Left lobe of liver (tissue), 2 donors: Measurements from ENCODE around the gene RIMS4. TPM values are rescaled to one million over a fixed set of nuclear protein-coding genes. Genes with fewer than 3 reads are reported as not detected.
"Not testable (repeated sequence)": the region's sequence is repeated elsewhere in the genome, so short reads cannot be mapped to it uniquely, and the experiment has no call there.

Source experiments
- ATAC-seq: fragments of 200-7000 bp; cut with Tn5 transposase; one replicate; pipeline ENCODE4 v1.9.1; 2020; ENCODE audit warnings: mild to moderate bottlenecking, moderate library complexity
- DNase-seq: peaks from one replicate; pipeline ENCODE4 v3.0.0-alpha.2; 2020; ENCODE audit warnings: low spot score
- total RNA-seq: library from RNA; stranded (reverse); gene quantifications from one replicate; pipeline ENCODE4 v1.2.1, GENCODE V29; 2021
- donor health status: DM: no; HTN: no; CAD: no; lungs with moderate emphysema.
- donor health status: DM: no; HTN: yes; CAD: no.

Gene RIMS4
- total RNA-seq, 1 donor from 2014 or later: not detected

GRCh38 chr20:44830995-44831394 lies 20.6 kb upstream of the RIMS4 start:
- ATAC-seq (no peak), DNase-seq (no peak)

DNA sequence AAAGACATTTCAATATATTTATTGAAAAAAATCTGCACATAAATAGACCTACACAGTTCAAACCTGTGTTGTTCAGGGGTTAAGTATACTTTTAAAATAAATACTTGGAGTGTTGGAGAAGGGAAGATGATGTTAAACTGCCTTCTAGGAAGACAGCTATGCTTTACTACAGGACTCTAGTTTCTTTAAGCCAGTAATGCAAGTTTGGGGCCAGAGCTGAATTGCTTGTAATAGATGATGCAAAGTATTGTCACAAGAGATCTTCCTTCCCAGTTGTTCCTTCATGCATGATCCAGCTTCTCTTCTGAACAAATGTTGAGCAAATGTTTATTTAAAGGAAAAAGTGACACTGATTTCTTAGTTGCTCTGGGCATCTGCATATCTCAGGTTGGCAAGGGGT lies 20.2 kb upstream of the RIMS4 start:
- DNase-seq (no peak), ATAC-seq (no peak)

DNA sequence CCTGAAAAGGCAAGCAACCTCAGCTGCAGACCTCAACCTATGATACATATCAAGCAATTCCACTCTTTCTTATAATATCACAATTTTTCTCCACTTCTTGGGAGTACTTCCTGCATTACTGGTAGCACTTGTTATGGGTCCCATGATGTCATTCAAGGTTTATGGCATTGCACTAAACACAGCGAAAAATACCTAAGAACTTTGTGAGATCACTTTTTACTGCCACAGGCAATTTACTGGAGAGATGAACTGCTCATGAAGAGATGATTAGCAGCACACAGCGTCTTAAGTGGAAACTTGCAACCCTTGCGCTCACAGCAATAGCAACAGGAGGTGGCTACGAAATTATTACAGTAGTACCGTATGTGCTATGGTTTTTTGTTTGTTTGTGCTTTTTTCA lies 19.3 kb upstream of the RIMS4 start:
- DNase-seq (no peak), ATAC-seq (no peak)

- ATAC-seq: no peak
- no peak for DNase-seq
Observed at GRCh38 chr20:44828640-44829039, 18.3 kb upstream of the RIMS4 start.

GRCh38 chr20:44827401-44827800 lies 17.1 kb upstream of the RIMS4 start:
- ATAC-seq (no peak), DNase-seq (no peak)

GRCh38 chr20:44821576-44821975 lies 11.2 kb upstream of the RIMS4 start:
- not testable (repeated sequence) for ATAC-seq, DNase-seq

DNA sequence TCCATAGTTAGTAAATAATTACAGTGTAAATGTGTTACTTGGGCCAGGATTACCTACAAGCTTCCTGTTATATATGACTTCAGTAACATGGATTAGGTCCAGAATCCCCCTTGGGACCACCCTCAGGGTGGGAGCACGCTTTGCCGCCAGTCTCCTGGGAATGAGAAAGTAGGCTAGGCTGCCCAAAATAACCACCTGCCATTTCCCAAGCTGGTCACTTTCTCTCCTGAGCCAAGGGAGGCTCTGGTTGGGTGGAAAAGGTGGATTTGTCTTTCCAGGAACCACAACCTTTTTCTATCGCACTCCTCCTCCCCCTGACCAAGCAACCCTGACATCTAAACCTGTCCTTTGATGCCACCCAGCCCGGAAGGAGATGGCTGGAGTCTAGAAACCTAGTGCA lies 9.6 kb upstream of the RIMS4 start:
- ATAC-seq (no peak), DNase-seq (no peak)

DNA sequence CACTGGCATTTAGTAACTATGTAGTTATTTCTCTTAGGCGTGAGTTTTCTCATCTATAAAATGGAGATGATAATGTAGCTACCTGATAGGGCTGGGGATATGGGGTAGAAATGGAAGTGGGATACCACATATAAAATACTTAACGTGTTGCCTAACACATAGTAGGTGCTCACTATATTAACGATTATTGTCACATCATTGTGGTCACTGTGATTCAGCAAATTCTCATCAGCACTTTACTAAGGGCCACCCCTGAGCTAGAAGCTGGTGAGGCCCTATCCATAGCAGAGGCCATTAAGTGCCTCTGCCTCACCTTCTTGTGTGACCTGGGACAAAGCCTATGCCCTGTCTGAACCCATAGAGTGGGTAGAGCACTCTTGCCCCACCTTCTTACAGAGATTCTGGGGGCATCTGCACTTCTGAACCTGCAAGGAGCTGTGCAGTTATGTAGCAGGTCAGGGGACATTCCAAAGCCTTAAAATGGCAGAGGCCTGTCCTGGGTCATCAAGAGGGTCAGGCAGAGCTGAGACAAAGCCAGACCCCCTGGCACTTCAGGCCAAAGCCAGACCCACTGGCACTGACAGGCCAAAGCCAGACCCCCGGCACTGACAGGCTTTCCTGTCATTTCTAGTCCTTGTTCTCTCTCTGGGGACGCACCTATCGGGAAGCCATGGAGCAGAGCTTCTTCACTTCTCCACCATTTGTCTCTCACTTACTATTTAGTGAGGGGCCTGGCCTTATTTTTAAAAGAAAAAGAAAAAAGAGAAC lies 7.0 kb upstream of the RIMS4 start:
- DNase-seq (no peak), ATAC-seq (no peak)

- no peak for ATAC-seq
- DNase-seq: no peak
Observed at GRCh38 chr20:44814937-44815336, 4.6 kb upstream of the RIMS4 start.

DNA sequence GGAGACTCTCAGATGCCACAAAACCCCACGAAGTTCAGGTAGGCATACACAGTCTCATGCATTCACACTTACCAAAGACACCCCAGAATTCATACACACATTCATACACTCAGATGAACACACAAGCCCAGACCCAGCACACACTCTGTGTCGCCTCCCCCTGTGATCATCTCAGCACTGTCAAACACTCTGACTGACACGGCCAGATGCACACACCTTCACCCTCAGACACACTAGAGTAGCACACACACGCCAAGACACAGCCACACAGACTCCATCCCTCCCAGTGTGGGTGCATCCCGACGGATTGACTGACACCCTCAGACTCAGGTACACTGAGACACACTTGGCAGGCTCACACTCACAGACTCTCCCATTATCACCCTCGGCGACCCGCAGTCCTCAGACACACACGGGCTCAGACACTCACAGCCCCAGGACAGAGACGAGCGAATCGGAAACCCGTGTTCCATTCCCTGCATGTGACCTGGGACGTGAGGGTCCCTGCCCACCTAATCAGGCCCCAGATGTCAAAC lies 872 bp upstream of the RIMS4 start:
- DNase-seq (no peak), ATAC-seq (no peak)

GRCh38 chr20:44810061-44810390 lies 320 bp downstream of the RIMS4 start:
- ATAC-seq (no peak), DNase-seq (no peak)

DNA sequence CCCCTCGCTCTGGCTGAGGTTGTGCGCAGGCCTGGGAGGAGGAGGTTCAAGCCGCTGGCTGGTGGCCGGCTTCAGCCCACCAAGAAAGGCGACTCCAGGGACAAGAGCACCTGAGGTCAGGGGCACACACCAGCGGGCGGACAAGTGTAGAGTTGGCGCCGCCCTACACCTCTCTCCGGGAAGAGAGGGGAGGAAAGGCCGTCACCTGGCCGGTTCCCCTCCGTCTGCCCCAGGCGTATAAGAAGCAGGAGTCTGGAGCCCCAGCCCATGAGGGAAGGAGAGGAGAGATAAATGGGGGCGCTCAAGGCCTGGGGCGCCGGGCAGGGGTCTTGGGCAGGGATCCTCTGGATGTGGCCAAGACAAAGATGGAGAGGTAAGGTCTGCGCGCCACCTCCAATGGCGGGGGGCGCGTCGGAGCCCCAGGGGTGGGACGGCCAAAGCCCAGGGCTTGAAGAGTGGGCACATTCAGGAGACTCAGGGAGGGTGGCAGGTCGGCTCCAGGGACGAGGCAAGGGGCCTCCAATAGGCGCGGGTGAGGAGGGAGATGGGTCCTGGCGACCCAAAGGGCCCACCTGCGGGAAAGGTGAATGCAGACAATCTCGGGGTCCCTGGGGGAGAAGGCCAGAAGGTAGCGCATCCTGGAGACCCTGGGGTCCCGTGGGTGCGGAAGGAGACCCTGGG lies 826 bp downstream of the RIMS4 start:
- DNase-seq (no peak), ATAC-seq (no peak)

DNA sequence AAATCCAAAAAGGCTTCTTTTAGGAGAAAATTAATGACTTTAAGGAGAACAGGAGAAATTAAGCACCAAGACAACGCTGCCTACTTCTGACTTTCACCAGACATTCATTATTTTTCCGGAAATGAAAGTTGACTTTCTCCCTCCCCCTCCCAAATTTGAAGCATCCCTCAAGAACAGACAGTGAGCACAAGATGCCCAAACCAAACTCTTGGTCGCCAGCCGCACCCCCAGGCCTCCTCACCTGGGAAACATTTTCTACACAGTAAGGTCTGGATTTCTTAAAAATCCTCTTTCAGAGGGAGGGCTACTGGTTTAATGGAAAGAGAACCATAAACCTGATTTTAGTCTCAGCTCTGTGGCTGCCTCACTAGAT lies 2.7 kb downstream of the RIMS4 start:
- ATAC-seq: no peak
- DNase-seq: no peak

- no peak for DNase-seq
- ATAC-seq: no peak
Observed at GRCh38 chr20:44807051-44807683, 3.2 kb downstream of the RIMS4 start.

DNA sequence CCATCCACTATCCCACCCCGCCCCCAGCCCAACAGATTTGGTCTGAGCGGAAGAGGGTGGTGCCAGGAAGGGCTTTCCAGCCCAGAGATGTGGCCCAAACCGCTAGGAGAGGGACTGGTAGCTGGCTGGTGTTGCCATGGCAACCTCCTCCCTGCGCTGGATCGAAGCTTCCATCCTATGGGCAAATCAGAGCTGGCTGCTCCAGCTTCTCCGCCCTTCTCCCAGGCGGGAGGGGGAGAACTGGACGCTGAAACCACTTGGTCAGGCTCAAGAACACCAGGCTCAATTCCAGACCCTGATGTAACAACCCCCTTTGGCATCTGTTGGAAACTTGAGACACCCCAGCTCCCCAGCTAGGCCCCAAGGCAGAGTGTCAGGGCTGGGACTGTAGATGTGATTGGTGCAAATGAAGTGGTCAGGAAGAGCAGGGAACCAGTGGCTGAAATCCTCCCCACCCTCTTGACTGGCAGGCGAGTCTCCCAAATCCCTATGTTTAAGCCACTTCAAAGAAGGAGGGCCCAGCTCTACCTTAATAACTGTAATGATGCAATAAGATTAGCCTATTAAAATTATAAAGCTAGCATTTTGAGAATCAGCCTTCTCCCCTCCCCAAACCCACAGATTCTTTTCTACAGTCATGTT lies 4.2 kb downstream of the RIMS4 start:
- DNase-seq (no peak), ATAC-seq (no peak)

DNA sequence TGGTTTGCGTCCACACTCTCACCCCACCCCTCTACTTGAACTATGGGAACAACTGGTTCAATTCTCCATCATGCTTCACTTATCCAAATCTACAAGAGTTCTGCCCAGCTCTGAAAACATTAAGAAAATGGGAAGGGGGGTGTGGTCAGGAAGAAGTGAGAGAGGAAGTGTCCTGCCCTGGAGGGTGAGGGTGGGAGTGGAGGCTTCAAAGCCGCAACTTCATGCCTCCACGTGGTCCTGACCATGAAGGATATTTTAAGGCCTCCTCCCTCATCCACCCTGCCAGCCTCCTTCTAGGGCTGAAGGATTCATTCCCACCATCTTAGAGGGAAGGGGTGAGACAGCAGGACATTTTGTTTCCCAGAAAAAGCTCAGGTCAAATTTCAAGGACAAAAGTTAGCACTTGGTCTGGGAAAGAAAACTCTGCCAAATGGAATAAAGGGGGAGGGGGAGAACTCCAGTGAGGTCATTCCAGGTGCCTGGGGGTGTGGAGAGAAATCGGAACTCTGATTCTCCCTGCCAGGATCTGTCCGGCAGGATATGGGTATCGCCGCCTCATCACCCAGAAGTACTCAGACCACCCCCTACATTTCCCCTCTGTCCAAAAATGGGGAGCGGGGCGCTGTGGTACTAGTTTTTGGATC lies 4.9 kb downstream of the RIMS4 start:
- DNase-seq (no peak), ATAC-seq (no peak)

DNA sequence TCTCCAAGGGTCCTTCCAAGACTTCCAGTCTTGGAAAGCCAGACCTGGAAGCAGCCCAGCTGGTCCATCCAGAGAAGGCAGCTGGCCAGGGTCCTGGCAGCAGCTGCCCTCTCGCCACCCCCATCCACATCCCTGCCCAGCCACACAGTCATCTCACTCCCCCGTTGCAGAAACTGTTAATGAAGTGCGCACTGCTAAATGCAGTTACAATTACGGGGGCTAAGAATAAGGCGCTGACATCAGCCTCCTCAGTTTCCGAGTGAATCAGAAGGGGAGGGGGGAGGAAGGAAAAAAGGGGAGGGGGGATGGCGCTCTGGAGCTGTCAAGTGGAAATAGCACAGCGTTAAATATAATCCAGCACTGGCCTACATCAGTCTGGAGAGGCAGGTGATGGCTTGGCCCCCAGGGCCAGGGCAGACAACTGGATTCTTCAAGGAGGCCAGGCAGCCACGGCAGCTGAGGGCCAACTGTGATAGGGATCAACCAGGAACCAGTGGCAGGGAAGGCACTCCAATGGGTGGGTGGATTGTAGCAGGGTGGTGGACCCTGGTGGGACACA lies 6.9 kb downstream of the RIMS4 start:
- DNase-seq: no peak
- no peak for ATAC-seq

DNA sequence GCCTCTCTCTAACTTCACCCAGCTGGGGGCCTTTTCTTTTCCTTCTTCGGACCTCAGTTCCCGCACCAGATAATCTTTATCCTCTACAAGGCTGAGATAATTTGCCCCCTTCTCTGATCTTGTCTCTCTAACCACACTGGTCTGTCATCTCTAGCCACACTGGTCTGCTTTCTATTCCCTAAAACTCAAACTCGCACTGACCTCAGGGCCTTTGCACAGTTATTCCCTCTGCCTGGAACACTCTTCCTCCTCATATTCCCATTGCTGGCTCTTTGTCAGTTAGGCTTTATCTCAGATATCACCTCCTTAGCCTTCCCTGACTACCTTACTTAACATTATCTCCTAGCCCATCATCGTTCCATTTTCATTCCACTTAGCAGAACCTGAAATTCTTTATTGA lies 7.6 kb downstream of the RIMS4 start:
- ATAC-seq (no peak), DNase-seq (no peak)

DNA sequence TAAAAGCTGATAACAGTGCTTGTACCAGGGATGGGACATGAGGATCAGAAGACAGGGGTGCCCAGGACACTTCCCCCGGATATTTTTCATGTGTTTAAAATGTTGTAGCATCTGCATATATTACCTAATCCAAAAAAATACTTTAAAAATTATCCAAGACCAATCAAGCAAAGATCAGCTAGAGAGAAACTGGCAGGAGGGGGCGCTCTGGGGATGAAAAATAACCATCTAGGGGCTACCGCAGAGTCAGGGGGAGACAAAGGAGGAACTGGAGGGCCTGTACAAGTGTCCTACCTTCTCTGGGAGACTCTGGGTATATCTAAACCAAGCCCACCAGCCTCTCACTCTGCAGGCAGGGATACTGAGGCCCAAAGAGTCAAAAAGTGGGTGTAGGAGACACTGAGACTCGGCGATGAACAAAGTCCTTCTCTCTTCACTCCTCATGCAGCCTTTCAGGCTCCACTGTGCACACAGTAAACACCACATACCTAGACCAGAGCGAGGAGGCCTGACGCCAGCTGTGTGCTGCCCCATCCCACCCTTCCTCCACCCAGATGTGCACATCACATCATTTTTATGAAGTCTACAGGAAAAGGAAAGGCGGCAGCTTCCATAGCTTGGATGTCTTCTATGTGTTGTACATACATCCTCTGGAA lies 9.8 kb downstream of the RIMS4 start:
- no peak for DNase-seq
- no peak for ATAC-seq

- no peak for DNase-seq
- ATAC-seq: no peak
Observed at GRCh38 chr20:44799691-44800090, 10.7 kb downstream of the RIMS4 start.
